Dermis lymphatic vessel endothelial cell (primary cell): ENCODE measurements around the gene LYSMD2. TPM values are rescaled to one million over a fixed set of nuclear protein-coding genes. Genes with fewer than 3 reads are reported as not detected.

Experiments used
- total RNA-seq: library from RNA; depleted of rRNA; stranded (reverse); fragments of >200 nt; gene quantifications from 2 replicates; pipeline ENCODE4 v1.2.1, GENCODE V29; 2014

Gene LYSMD2
- 21.7 and 29.4 TPM in 2 replicates for total RNA-seq

GRCh38 chr15:51737522-51738305 lies at the start of gene LYSMD2:
Gene LYSMD2 (minus strand): TSS chr15:51737655. CDS start chr15:51737622, 33 bp downstream.

GRCh38 chr15:51750792-51751696 lies 13.6 kb upstream of the LYSMD2 start, which contains the start of gene TMOD2:
Gene TMOD2 (plus strand): TSS chr15:51751597. CDS start chr15:51766442, 14,845 bp downstream.

GRCh38 chr15:51681303-51681963 lies 56.0 kb downstream of the LYSMD2 start, which contains the start of gene SCG3:
Gene SCG3 (plus strand): TSS chr15:51681503. CDS start chr15:51681756, 253 bp downstream.

Other genes starting within 250 kb of the LYSMD2 start
- 10.1 and 12.6 TPM in 2 replicates for gene DMXL2, start 114.9 kb downstream of the LYSMD2 start, total RNA-seq
- 0.43 and 1.6 TPM in 2 replicates for gene SCG3, start 56.2 kb downstream of the LYSMD2 start, total RNA-seq
- 41.9 and 42.2 TPM in 2 replicates for gene TMOD2, start 13.9 kb upstream of the LYSMD2 start, total RNA-seq
- 80.5 and 90.7 TPM in 2 replicates for gene TMOD3, start 92.0 kb upstream of the LYSMD2 start, total RNA-seq
- 21.9 and 37.5 TPM in 2 replicates for gene LEO1, start 234.1 kb upstream of the LYSMD2 start, total RNA-seq